Stomach smooth muscle (tissue), 2 donors: Measurements from ENCODE around the gene OR2H1.

Experiments used
- H3K27ac ChIP-seq: one replicate; pipeline ENCODE4 v1.7.0; 2013; ENCODE audit warnings: mild to moderate bottlenecking, low read length, inconsistent platforms
- H3K27me3 ChIP-seq, 2 donors: one replicate each; pipeline ENCODE4 v1.7.0; 2013; ENCODE audit warnings: low read length in 2 of 2; ENCODE audit not compliant: insufficient read depth in 2 of 2, control insufficient read depth in 1 of 2
- H3K36me3 ChIP-seq, 2 donors: one replicate each; pipeline ENCODE4 v1.7.0; 2013; ENCODE audit warnings: low read length in 2 of 2; ENCODE audit not compliant: control insufficient read depth in 2 of 2, insufficient read depth in 2 of 2
- H3K4me1 ChIP-seq: one replicate; pipeline ENCODE4 v1.7.0; 2013; ENCODE audit warnings: low read length; ENCODE audit not compliant: control insufficient read depth, insufficient read depth
- H3K4me3 ChIP-seq, 2 donors: one replicate each; pipeline ENCODE4 v1.7.0; 2013; ENCODE audit warnings: low read length in 2 of 2
- H3K9ac ChIP-seq, 2 donors: one replicate each; pipeline ENCODE4 v1.7.0; 2013; ENCODE audit warnings: low read length in 2 of 2, mild to moderate bottlenecking in 1 of 2
- H3K9me3 ChIP-seq, 2 donors: one replicate each; pipeline ENCODE4 v1.7.0; 2013; ENCODE audit warnings: low read length in 2 of 2; ENCODE audit not compliant: control insufficient read depth in 2 of 2
- donor health status: healthy.
- donor health status: Pancreatic carcinoma.

The OR2H1 gene

DNA sequence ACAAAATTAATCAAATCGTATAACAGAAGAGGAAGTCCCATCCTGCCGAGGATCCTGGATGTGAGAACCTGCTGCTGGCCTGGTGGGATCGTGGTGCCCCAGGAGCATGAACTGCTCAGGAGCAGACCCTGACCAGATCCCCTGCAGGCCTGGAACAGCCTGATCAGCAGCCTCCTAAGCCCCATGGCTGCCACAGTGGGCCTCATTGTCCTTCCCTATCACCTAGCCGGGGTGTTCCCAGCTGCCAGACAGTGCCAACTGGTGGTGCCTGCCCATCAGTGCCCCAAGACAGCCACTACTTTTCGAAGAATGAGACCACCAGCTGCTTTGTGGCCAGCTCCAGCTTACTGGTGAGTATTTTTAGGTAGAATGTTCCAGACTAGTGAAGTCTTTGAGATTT is 50.4 kb downstream of the OR2H1 start:
- no peak overlapping the region for H3K4me3 ChIP-seq
- no peaks in the 10 kb centered on the region for H3K4me1 ChIP-seq
- no peak overlapping the region for H3K9ac ChIP-seq

DNA sequence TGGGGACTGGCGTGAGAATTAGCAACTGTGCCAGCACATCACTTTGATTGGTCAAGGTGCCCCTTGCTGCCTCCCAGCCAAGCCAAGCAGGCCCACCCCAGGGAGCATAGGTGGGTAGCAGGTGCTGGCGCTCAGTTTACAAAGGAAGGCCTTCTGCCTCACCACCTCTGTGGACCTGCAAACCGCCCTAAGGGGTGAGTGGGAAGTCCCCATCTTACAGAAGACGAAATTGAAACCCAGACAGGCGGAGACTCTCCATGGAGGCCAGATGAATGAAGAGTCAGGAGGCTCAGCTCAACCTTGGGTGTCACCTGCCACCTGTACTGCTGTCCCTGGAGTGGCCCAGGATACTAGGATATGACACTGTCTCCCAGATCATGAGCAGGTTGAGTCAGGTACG is 52.3 kb downstream of the OR2H1 start:
- no peaks in the 10 kb centered on the region for H3K36me3 ChIP-seq
- H3K9me3 ChIP-seq, result no peaks in the 10 kb centered on the region
- peaks cover 0 to 2% of the 10 kb centered on the region in 2 donors for H3K27me3 ChIP-seq
- no peak overlapping the region for H3K27ac ChIP-seq
- no peaks in the 10 kb centered on the region for H3K4me1 ChIP-seq
- no peak overlapping the region for H3K9ac ChIP-seq
- H3K4me3 ChIP-seq, result no peak overlapping the region

More for the DNA sequence above, 50.4 kb downstream of the OR2H1 start:
- no peaks in the 10 kb centered on the region for H3K9me3 ChIP-seq
- H3K27ac ChIP-seq, result no peak overlapping the region
- H3K36me3 ChIP-seq, result no peaks in the 10 kb centered on the region
- H3K27me3 ChIP-seq, result peaks cover 0 to 2% of the 10 kb centered on the region in 2 donors

DNA sequence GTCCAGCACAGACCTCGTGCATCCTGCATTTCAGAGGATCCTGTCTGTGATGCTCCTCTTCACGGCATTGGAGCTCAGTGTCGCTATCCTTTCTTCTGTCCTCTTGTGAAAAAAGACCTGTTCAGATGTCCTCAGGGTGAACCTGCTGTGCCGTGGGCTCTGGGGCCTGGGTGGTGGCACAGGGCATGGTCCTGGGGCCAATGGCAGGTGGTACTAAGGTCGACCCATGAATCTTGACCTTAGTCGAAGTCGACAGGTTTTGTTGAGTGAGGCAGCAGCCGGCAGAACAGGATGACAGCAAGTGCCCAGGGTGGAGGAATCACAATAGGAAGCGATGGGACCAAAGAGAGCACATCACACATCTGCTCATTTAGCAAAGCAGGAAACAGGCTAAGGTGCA is 52.8 kb downstream of the OR2H1 start:
- H3K9ac ChIP-seq, result no peak overlapping the region
- H3K4me3 ChIP-seq, result no peak overlapping the region
- H3K9me3 ChIP-seq, result no peaks in the 10 kb centered on the region
- no peaks in the 10 kb centered on the region for H3K36me3 ChIP-seq
- no peak overlapping the region for H3K27ac ChIP-seq
- H3K4me1 ChIP-seq, result no peaks in the 10 kb centered on the region
- H3K27me3 ChIP-seq, result peaks cover 0 to 2% of the 10 kb centered on the region in 2 donors

DNA sequence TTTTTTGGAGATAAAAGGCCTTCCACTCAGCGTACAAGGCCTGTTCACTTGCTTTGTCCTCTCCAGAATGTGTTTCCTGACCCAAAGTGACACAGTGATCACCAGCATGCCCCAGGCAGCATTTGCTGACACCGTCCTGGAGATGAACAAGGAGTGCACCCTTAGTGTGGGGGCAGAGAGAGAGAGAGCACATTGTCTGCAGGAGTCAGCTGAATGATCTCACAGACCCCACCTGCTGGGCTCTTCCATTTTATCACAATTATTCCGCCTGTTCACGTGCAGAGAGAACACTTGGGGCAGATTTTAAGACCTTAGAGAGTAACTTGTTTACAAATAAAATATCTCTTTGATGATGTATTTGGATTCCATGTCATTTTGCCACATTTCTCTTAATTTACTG is 53.2 kb downstream of the OR2H1 start:
- no peaks in the 10 kb centered on the region for H3K9me3 ChIP-seq
- no peaks in the 10 kb centered on the region for H3K4me1 ChIP-seq
- no peak overlapping the region for H3K9ac ChIP-seq
- no peak overlapping the region for H3K27ac ChIP-seq
- H3K36me3 ChIP-seq, result no peaks in the 10 kb centered on the region
- H3K27me3 ChIP-seq, result peaks cover 0 to 2% of the 10 kb centered on the region in 2 donors
- H3K4me3 ChIP-seq, result no peak overlapping the region

DNA sequence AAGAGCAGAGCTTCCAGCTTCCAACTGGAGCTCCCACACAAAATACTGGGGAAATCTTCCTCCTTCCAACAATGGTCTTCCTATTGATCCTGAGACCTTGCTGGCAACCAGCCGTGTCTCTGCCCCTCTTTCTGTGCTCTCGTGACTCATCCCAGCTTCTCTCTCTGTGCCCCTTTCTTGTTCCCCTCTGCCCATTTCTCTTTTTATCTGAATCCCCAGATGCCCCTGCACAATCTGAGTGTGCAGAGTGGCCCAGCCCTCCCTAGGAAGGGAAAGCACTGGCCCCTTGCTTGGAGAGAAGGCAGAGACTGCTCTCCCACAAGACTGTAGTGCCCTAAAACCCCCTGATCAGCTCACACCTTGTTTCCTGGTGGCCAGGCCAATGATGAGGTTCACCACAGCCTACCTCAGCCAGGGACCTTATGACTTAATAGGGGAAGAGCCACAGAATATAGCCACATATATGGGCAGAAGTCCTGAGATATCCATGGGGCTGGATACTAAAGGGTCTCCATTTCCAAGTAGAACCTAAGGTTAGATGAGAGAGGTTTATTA is 53.9 kb downstream of the OR2H1 start:
- H3K4me1 ChIP-seq, result no peaks in the 10 kb centered on the region

More for the DNA sequence above, 53.9 kb downstream of the OR2H1 start:
- no peak overlapping the region for H3K9ac ChIP-seq
- H3K36me3 ChIP-seq, result no peaks in the 10 kb centered on the region
- H3K4me3 ChIP-seq, result no peak overlapping the region
- H3K27me3 ChIP-seq, result peaks cover 0 to 2% of the 10 kb centered on the region in 2 donors
- no peak overlapping the region for H3K27ac ChIP-seq
- no peaks in the 10 kb centered on the region for H3K9me3 ChIP-seq
